Spleen (tissue), 11 donors: ENCODE data around the gene DOK5. TPM values are rescaled to one million over a fixed set of nuclear protein-coding genes. Genes with fewer than 3 reads are reported as not detected.

ENCODE experiments used
- DNase-seq: peaks from one replicate; pipeline ENCODE4 v3.0.0-alpha.2; 2020
- H3K27ac ChIP-seq, 8 donors: fragments of 200-600 bp; sonication (generic) in 7 of 8; 1 replicate in 4 of 8; 2 replicates in 4 of 8; pipeline versions ENCODE4 v1.5.0 to v1.8.0; 2016 to 2021; ENCODE audit warnings: inconsistent platforms in 4 of 8, mild to moderate bottlenecking in 4 of 8, moderate library complexity in 1 of 8
- H3K27me3 ChIP-seq, 7 donors: fragments of 200-600 bp; sonication (generic) in 6 of 7; replicated peaks in 1 of 7; 1 replicate in 4 of 7; 2 replicates in 3 of 7; pipeline versions ENCODE4 v1.5.0 to v1.8.0; 2016 to 2021; ENCODE audit warnings: inconsistent platforms in 3 of 7, mild to moderate bottlenecking in 1 of 7
- H3K36me3 ChIP-seq, 6 donors: fragments of 200-600 bp; sonication (generic) in 5 of 6; 1 replicate in 4 of 6; 2 replicates in 2 of 6; pipeline versions ENCODE4 v1.5.0 to v1.8.0; 2016 to 2021; ENCODE audit warnings: inconsistent platforms in 2 of 6
- H3K4me1 ChIP-seq, 6 donors: fragments of 200-600 bp; sonication (generic) in 5 of 6; 1 replicate in 3 of 6; 2 replicates in 3 of 6; pipeline versions ENCODE4 v1.5.0 to v1.8.0; 2016 to 2021; ENCODE audit warnings: inconsistent platforms in 3 of 6
- H3K4me3 ChIP-seq, 8 donors: fragments of 200-600 bp; sonication (generic) in 7 of 8; 1 replicate in 4 of 8; 2 replicates in 4 of 8; pipeline versions ENCODE4 v1.5.0 to v1.8.0; 2016 to 2021; ENCODE audit warnings: inconsistent platforms in 4 of 8, mild to moderate bottlenecking in 4 of 8, moderate library complexity in 2 of 8
- H3K9me3 ChIP-seq, 8 donors: fragments of 200-600 bp; sonication (generic) in 7 of 8; 1 replicate in 4 of 8; 2 replicates in 4 of 8; pipeline versions ENCODE4 v1.5.0 to v1.8.0; 2016 to 2021; ENCODE audit warnings: inconsistent platforms in 4 of 8
- POLR2A ChIP-seq, 3 donors: fragments of 450-650 bp; IDR thresholded peaks; one replicate each; pipeline ENCODE4 v1.5.1; 2017; ENCODE audit warnings: antibody characterized with exemption in 3 of 3, mild to moderate bottlenecking in 1 of 3
- POLR2AphosphoS5 ChIP-seq, 3 donors: sonication (generic); formaldehyde crosslinking; IDR thresholded peaks; one replicate each; pipeline ENCODE4 v1.5.1; 2017; ENCODE audit warnings: antibody characterized with exemption in 3 of 3
- WGBS, 5 donors: extraction: QIAGEN DNeasy Blood & Tissue Kit in 3 of 5; methylation state at CpG; one replicate each; pipeline versions ENCODE4 v1.1.5 to v1.1.7; 2013 to 2018; 5-methylcytosine and 5-hydroxymethylcytosine counted together
- intact Hi-C: fragments of 100-400 bp; cut with DNase I; formaldehyde crosslinking; loops from one replicate; pipeline ENCODE4 v1.15.0; 2023; ENCODE audit warnings: low total_unique reads
- polyA plus RNA-seq, 3 donors: library from polyadenylated mRNA; stranded (reverse); fragments of 200-250 nt; gene quantifications; one replicate each; pipeline ENCODE4 v1.2.1, GENCODE V29; 2013
- total RNA-seq, 7 donors: library from RNA; depleted of rRNA in 3 of 7; stranded (reverse); fragments of >200 nt in 3 of 7; fragmentation: NEBNext Ultra II Directional in 4 of 7; extraction: Animal tissue kit (Norgen Biotek cat#: 25700) in 4 of 7; gene quantifications; one replicate each; pipeline versions ENCODE4 v1.1.0 to v1.2.1, GENCODE V29; 2016 to 2021
- TF ChIP-seq, protein P1 (sequence below), 11 experiments: fragments of 200-600 bp in 7 of 11; fragments of 450-650 bp in 4 of 11; sonication (generic) in 4 of 11; IDR thresholded peaks in 8 of 11; conservative IDR thresholded peaks in 3 of 11; 1 replicate in 7 of 11; 2 replicates in 4 of 11; pipeline versions ENCODE4 v1.4.0 to v1.8.0; 2016 to 2021; ENCODE audit warnings: antibody characterized with exemption in 11 of 11, inconsistent platforms in 4 of 11, mild to moderate bottlenecking in 1 of 11
- donor health status: healthy with polysubstance abuse.
- donor health status: DM: no; HTN: no; CAD: no; lungs with moderate emphysema.
- donor health status: DM: no; HTN: no; CAD: no.
- donor health status: Bipolar disorder and iron deficiency.
- donor health status: healthy.
- donor health status: DM: no; HTN: no; CAD: no.
- donor health status: DM: yes; HTN: yes; CAD: no.

The DOK5 gene
- total and polyA plus RNA-seq, 10 donors = 0.17 to 0.73 (median 0.53) TPM; not detected in 3

- H3K27ac ChIP-seq = no peak overlapping the region
- intact Hi-C loops = no loop called here
- WGBS, 5 donors = 78 to 87% (median 82%) methylated on average over 2 of the region's 2 CpGs
- H3K27me3 ChIP-seq = no peaks in the 10 kb centered on the region
- no peaks in the 10 kb centered on the region for H3K4me1 ChIP-seq
- H3K9me3 ChIP-seq = peaks cover 0 to 20% (median 2%) of the 10 kb centered on the region in 8 donors
- no peak overlapping the region for H3K4me3 ChIP-seq
- TF ChIP-seq POLR2AphosphoS5 (IDR thresholded peaks at IDR 0.05) (no peak), POLR2A (IDR thresholded peaks at IDR 0.05) (no peak)
- TF ChIP-seq, protein P1, sequence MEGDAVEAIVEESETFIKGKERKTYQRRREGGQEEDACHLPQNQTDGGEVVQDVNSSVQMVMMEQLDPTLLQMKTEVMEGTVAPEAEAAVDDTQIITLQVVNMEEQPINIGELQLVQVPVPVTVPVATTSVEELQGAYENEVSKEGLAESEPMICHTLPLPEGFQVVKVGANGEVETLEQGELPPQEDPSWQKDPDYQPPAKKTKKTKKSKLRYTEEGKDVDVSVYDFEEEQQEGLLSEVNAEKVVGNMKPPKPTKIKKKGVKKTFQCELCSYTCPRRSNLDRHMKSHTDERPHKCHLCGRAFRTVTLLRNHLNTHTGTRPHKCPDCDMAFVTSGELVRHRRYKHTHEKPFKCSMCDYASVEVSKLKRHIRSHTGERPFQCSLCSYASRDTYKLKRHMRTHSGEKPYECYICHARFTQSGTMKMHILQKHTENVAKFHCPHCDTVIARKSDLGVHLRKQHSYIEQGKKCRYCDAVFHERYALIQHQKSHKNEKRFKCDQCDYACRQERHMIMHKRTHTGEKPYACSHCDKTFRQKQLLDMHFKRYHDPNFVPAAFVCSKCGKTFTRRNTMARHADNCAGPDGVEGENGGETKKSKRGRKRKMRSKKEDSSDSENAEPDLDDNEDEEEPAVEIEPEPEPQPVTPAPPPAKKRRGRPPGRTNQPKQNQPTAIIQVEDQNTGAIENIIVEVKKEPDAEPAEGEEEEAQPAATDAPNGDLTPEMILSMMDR (IDR thresholded peaks at IDR 0.05 in 8 of 11, conservative IDR thresholded peaks at IDR 0.05 in 3 of 11) = no peak
- no peak for DNase-seq
- H3K36me3 ChIP-seq = no peaks in the 10 kb centered on the region
Observed at GRCh38 chr20:54454982-54455381, 20.4 kb upstream of the DOK5 start.

GRCh38 chr20:54456423-54456822 is 19.0 kb upstream of the DOK5 start:
- no peak for TF ChIP-seq POLR2AphosphoS5 (IDR thresholded peaks at IDR 0.05)
- TF ChIP-seq POLR2A (IDR thresholded peaks at IDR 0.05) = no peak
- TF ChIP-seq, protein P1 (IDR thresholded peaks at IDR 0.05 in 8 of 11, conservative IDR thresholded peaks at IDR 0.05 in 3 of 11) = no peak
- no peak for DNase-seq
- peaks cover 0 to 16% (median 2%) of the 10 kb centered on the region in 8 donors for H3K9me3 ChIP-seq
- no peaks in the 10 kb centered on the region for H3K27me3 ChIP-seq
- no peak overlapping the region for H3K27ac ChIP-seq
- H3K36me3 ChIP-seq = no peaks in the 10 kb centered on the region
- intact Hi-C loops = no loop called here
- 84 to 95% (median 94%) methylated on average over 2 of the region's 2 CpGs for WGBS, 5 donors
- H3K4me3 ChIP-seq = no peak overlapping the region
- H3K4me1 ChIP-seq = no peaks in the 10 kb centered on the region

DNA sequence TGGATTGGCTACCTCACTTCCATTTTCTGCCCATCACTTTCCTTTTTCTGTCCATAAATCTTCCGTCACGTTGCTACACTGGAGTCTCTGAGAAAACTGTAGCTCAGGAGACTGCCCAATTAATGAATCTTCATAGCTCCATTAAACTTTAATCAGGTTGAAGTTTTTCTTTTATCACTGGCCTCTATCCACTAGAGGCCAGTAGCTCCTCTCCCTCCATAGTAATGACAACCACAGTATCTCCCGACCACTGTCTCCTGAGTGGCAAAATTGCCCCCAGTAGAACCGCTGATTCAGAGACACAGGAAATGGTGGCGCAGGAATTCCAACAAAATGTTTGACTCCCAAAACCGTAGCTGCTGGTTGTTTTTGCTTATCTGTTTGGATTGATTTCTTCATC is 18.4 kb upstream of the DOK5 start:
- Histone ChIP-seq H3K4me3 (no peak overlapping the region), H3K27ac (no peak overlapping the region), H3K27me3 (no peaks in the 10 kb centered on the region), H3K36me3 (no peaks in the 10 kb centered on the region), H3K9me3 (peaks cover 0 to 11% (median 2%) of the 10 kb centered on the region in 8 donors), H3K4me1 (no peaks in the 10 kb centered on the region)
- 60 to 70% (median 62%) methylated on average over 6 of the region's 6 CpGs for WGBS, 5 donors
- DNase-seq = no peak
- intact Hi-C loops = no loop called here
- TF ChIP-seq POLR2AphosphoS5 (IDR thresholded peaks at IDR 0.05) (no peak), POLR2A (IDR thresholded peaks at IDR 0.05) (no peak)
- TF ChIP-seq, protein P1 (IDR thresholded peaks at IDR 0.05 in 8 of 11, conservative IDR thresholded peaks at IDR 0.05 in 3 of 11) = no peak

DNA sequence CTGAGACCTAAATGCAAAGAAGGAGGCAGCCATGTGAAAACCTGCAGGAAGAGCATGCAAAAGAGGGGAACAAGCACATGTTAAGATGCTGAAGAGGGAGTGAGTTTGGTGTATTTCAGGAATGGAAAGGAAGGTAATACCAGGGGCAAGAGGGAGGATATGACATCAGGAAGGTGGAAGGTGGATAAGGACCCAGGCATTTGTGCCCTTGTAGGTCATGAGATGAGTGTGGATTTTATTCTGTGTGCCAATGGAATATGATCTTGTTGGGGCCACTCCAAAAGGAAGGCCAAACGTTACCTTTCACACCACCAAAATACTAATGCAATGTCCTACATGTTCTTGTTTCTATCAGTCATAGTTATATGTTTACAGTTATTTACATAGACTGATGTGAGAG is 17.2 kb upstream of the DOK5 start:
- Histone ChIP-seq H3K4me1 (no peaks in the 10 kb centered on the region), H3K27me3 (no peaks in the 10 kb centered on the region), H3K36me3 (no peaks in the 10 kb centered on the region), H3K4me3 (no peak overlapping the region), H3K9me3 (peaks cover 0 to 7% (median 0%) of the 10 kb centered on the region in 8 donors), H3K27ac (no peak overlapping the region)
- WGBS, 5 donors = 53 to 89% (median 73%) methylated on average over 1 of the region's 1 CpG
- intact Hi-C loops = no loop called here
- TF ChIP-seq POLR2AphosphoS5 (IDR thresholded peaks at IDR 0.05) (no peak), POLR2A (IDR thresholded peaks at IDR 0.05) (no peak)
- TF ChIP-seq, protein P1 (IDR thresholded peaks at IDR 0.05 in 8 of 11, conservative IDR thresholded peaks at IDR 0.05 in 3 of 11) = no peak
- DNase-seq = no peak
